Uterus (tissue), 4 donors: ENCODE results near the gene CRB1. TPM values are rescaled to one million over a fixed set of nuclear protein-coding genes. Genes with fewer than 3 reads are reported as not detected.

Experiments
- DNase-seq, 2 donors: peaks; one replicate each; pipeline ENCODE4 v3.0.0-alpha.2; 2019 to 2020
- H3K27ac ChIP-seq, 2 donors: fragments of 200-600 bp; sonication (generic); 1 replicate in 1 of 2; 2 replicates in 1 of 2; pipeline ENCODE4 v1.5.1; 2016 to 2018
- H3K27me3 ChIP-seq, 2 donors: fragments of 200-600 bp; sonication (generic); one replicate each; pipeline ENCODE4 v1.5.1; 2018 to 2019; ENCODE audit warnings: control low read depth in 1 of 2
- H3K36me3 ChIP-seq, 2 donors: fragments of 200-600 bp; sonication (generic); one replicate each; pipeline ENCODE4 v1.5.1; 2019; ENCODE audit warnings: control low read depth in 1 of 2
- H3K4me1 ChIP-seq, 2 donors: fragments of 200-600 bp; sonication (generic); one replicate each; pipeline ENCODE4 v1.5.1; 2018 to 2019; ENCODE audit warnings: control low read depth in 1 of 2
- H3K4me3 ChIP-seq, 2 donors: fragments of 200-600 bp; sonication (generic); 1 replicate in 1 of 2; 2 replicates in 1 of 2; pipeline ENCODE4 v1.5.1; 2018 to 2019; ENCODE audit warnings: mild to moderate bottlenecking in 1 of 2
- H3K9me3 ChIP-seq, 2 donors: fragments of 200-600 bp; sonication (generic); one replicate each; pipeline ENCODE4 v1.5.1; 2019; ENCODE audit warnings: control low read depth in 1 of 2
- CTCF ChIP-seq, 4 experiments: fragments of 200-600 bp in 2 of 4; fragments of 450-650 bp in 2 of 4; sonication (generic) in 2 of 4; IDR thresholded peaks; one replicate each; pipeline ENCODE4 v1.5.1; 2016 to 2019; ENCODE audit warnings: antibody characterized with exemption in 4 of 4, mild to moderate bottlenecking in 2 of 4, moderate library complexity in 1 of 4
- POLR2A ChIP-seq, 2 donors: fragments of 450-650 bp; IDR thresholded peaks; one replicate each; pipeline ENCODE4 v1.6.1; 2016; ENCODE audit warnings: antibody characterized with exemption in 2 of 2, mild to moderate bottlenecking in 1 of 2, moderate library complexity in 1 of 2
- intact Hi-C: fragments of 100-400 bp; cut with DNase I; formaldehyde crosslinking; loops from one replicate; pipeline ENCODE4 v1.15.1; 2023; ENCODE audit warnings: low total_unique reads
- total RNA-seq, 4 donors: library from RNA; depleted of rRNA in 3 of 4; stranded (reverse); fragments of >200 nt in 3 of 4; gene quantifications; one replicate each; pipeline versions ENCODE4 v1.1.0 to v1.2.4, GENCODE V29; 2014 to 2023
- donor health status: DM: yes; HTN: yes; CAD: no.

The CRB1 gene
- total RNA-seq, 4 donors from 2014 or later: 0.55 to 1.0 TPM; not detected in 2

- intact Hi-C loops: no loop called here
- H3K36me3 ChIP-seq: no peaks in the 10 kb centered on the region
- no peak for DNase-seq
- no peaks in the 10 kb centered on the region for H3K27me3 ChIP-seq
- no peaks in the 10 kb centered on the region for H3K9me3 ChIP-seq
- no peaks in the 10 kb centered on the region for H3K4me1 ChIP-seq
- no peak for TF ChIP-seq POLR2A (IDR thresholded peaks at IDR 0.05)
- TF ChIP-seq CTCF (IDR thresholded peaks at IDR 0.05): no peak
- no peak overlapping the region for H3K27ac ChIP-seq
- no peak overlapping the region for H3K4me3 ChIP-seq
Measured at GRCh38 chr1:197312163-197312562, 44.1 kb downstream of the CRB1 start.

- intact Hi-C loops: no loop called here
- H3K27me3 ChIP-seq: no peaks in the 10 kb centered on the region
- H3K36me3 ChIP-seq: no peaks in the 10 kb centered on the region
- TF ChIP-seq POLR2A (IDR thresholded peaks at IDR 0.05) (no peak), CTCF (IDR thresholded peaks at IDR 0.05) (no peak)
- no peaks in the 10 kb centered on the region for H3K9me3 ChIP-seq
- no peak overlapping the region for H3K27ac ChIP-seq
- H3K4me3 ChIP-seq: no peak overlapping the region
- no peak for DNase-seq
- H3K4me1 ChIP-seq: no peaks in the 10 kb centered on the region
Measured at GRCh38 chr1:197313713-197314112, 45.7 kb downstream of the CRB1 start.

- Histone ChIP-seq H3K9me3 (no peaks in the 10 kb centered on the region), H3K4me3 (no peak overlapping the region), H3K4me1 (no peaks in the 10 kb centered on the region), H3K36me3 (no peaks in the 10 kb centered on the region), H3K27ac (no peak overlapping the region), H3K27me3 (no peaks in the 10 kb centered on the region)
- TF ChIP-seq CTCF (IDR thresholded peaks at IDR 0.05) (no peak), POLR2A (IDR thresholded peaks at IDR 0.05) (no peak)
- intact Hi-C loops: no loop called here
- DNase-seq: no peak
Measured at GRCh38 chr1:197314682-197315081, 46.6 kb downstream of the CRB1 start.

- intact Hi-C loops: no loop called here
- TF ChIP-seq POLR2A (IDR thresholded peaks at IDR 0.05) (no peak), CTCF (IDR thresholded peaks at IDR 0.05) (no peak)
- Histone ChIP-seq H3K27me3 (no peaks in the 10 kb centered on the region), H3K36me3 (no peaks in the 10 kb centered on the region), H3K9me3 (no peaks in the 10 kb centered on the region), H3K4me3 (no peak overlapping the region), H3K4me1 (no peaks in the 10 kb centered on the region), H3K27ac (no peak overlapping the region)
- no peak for DNase-seq
Measured at GRCh38 chr1:197319631-197320030, 51.6 kb downstream of the CRB1 start.

- Histone ChIP-seq H3K9me3 (no peaks in the 10 kb centered on the region), H3K27me3 (no peaks in the 10 kb centered on the region), H3K36me3 (no peaks in the 10 kb centered on the region), H3K4me1 (no peaks in the 10 kb centered on the region), H3K27ac (no peak overlapping the region), H3K4me3 (no peak overlapping the region)
- intact Hi-C loops: no loop called here
- DNase-seq: no peak
- TF ChIP-seq POLR2A (IDR thresholded peaks at IDR 0.05) (no peak), CTCF (IDR thresholded peaks at IDR 0.05) (no peak)
Measured at GRCh38 chr1:197320991-197321531, 53.0 kb downstream of the CRB1 start.
